ENCODE data around the gene NELL1.

NELL1 gene

GRCh38 chr11:20668131-20668809 is 1.1 kb upstream of the NELL1 start:
- Histone ChIP-seq H3K27ac (ENCODE audit: low read length) (no peak overlapping the region), H3K4me1 (ENCODE audit: control insufficient read depth in 1 of 2, insufficient read depth in 2 of 2, low read length in 2 of 2) (peaks cover 0 to 21% of the 10 kb centered on the region in 2 donors), H3K27me3 (ENCODE audit: low read depth, low read length) (peaks cover 40% of the 10 kb centered on the region), H3K36me3 (ENCODE audit: control insufficient read depth in 1 of 2, insufficient read depth in 2 of 2, low read length in 2 of 2) (no peaks in the 10 kb centered on the region), H3K9me3 (ENCODE audit: control insufficient read depth in 1 of 2, low read length in 2 of 2) (no peaks in the 10 kb centered on the region), H3K4me3 (ENCODE audit: low read depth in 1 of 2, low read length in 2 of 2) (no peak overlapping the region)

DNA sequence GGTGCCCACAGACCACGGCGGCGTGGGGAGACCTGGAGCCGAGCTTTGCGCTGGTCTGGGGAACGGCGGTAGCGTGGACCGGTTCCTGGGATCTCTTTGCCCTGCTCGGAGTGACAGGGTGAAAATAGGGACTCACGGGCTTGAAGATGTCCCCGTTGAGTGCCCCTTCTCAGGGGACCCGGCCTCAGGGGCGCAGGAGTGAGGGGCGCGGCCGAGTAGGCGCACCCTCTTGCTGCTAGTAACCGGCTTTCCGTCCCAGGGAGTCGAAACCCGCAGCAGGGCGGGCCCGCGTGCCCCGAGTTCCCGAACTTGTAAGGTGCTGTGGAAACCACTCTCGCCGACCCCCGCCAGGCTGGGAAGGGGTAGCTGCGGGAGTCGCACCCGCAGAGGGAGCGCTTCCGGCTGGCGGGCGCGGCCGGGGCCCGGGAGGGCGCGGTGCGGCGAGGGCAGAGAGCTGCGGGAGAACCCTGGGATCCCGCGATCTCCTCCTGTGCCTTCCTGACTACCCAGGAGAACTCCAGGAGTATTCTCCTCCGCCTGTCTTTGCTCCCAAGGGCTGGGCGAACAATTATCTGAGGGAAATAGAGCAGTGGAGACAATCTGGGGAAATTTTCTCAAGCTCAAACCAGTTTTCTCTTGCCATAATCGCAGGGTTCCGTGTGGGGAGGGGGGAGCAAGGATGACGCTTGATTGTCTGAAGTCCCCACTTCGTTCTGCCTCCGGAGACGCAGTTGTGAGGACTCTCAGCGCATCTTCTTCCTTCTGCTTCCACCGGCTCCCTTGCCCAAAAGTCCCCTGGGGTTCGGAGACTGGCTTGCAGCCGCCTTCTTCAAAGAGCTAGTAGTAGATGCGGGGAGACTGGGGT is 666 bp downstream of the NELL1 start:
- Histone ChIP-seq H3K4me3 (ENCODE audit: low read depth in 1 of 2, low read length in 2 of 2) (peak overlapping the region; percentile 7 to 46), H3K27ac (ENCODE audit: low read length) (no peak overlapping the region), H3K4me1 (ENCODE audit: control insufficient read depth in 1 of 2, insufficient read depth in 2 of 2, low read length in 2 of 2) (peaks cover 0 to 21% of the 10 kb centered on the region in 2 donors), H3K36me3 (ENCODE audit: control insufficient read depth in 1 of 2, insufficient read depth in 2 of 2, low read length in 2 of 2) (no peaks in the 10 kb centered on the region), H3K27me3 (ENCODE audit: low read depth, low read length) (peaks cover 40% of the 10 kb centered on the region), H3K9me3 (ENCODE audit: control insufficient read depth in 1 of 2, low read length in 2 of 2) (no peaks in the 10 kb centered on the region)

DNA sequence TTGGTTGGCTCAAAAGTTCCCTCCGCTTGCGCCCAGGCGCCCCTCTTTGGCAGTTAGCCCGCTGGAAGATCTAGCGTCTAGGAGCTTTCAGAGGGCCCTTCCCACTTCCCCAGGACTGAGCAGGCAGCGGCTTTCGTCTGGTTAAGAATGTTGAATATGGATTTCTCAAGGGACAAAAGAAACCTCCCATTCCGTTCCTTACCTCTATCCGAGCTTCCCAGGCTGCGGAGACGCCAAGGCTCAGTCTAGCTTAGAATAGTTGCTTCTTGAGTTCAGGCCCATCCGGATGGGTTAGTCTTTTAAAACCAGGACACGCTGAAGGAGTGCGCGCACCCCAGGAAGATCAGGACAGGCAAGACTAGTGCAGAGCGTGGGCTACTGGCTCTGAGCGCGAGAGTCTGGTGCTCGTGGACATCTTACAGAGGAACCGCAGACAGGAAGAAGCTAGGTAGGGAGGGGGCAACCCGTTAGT is 1.6 kb downstream of the NELL1 start:
- H3K4me3 ChIP-seq (ENCODE audit: low read depth in 1 of 2, low read length in 2 of 2) = no peak overlapping the region
- peaks cover 40% of the 10 kb centered on the region for H3K27me3 ChIP-seq (ENCODE audit: low read depth, low read length)
- no peaks in the 10 kb centered on the region for H3K9me3 ChIP-seq (ENCODE audit: control insufficient read depth in 1 of 2, low read length in 2 of 2)
- H3K27ac ChIP-seq (ENCODE audit: low read length) = no peak overlapping the region
- no peaks in the 10 kb centered on the region for H3K36me3 ChIP-seq (ENCODE audit: control insufficient read depth in 1 of 2, insufficient read depth in 2 of 2, low read length in 2 of 2)
- peaks cover 0 to 21% of the 10 kb centered on the region in 2 donors for H3K4me1 ChIP-seq (ENCODE audit: control insufficient read depth in 1 of 2, insufficient read depth in 2 of 2, low read length in 2 of 2)

DNA sequence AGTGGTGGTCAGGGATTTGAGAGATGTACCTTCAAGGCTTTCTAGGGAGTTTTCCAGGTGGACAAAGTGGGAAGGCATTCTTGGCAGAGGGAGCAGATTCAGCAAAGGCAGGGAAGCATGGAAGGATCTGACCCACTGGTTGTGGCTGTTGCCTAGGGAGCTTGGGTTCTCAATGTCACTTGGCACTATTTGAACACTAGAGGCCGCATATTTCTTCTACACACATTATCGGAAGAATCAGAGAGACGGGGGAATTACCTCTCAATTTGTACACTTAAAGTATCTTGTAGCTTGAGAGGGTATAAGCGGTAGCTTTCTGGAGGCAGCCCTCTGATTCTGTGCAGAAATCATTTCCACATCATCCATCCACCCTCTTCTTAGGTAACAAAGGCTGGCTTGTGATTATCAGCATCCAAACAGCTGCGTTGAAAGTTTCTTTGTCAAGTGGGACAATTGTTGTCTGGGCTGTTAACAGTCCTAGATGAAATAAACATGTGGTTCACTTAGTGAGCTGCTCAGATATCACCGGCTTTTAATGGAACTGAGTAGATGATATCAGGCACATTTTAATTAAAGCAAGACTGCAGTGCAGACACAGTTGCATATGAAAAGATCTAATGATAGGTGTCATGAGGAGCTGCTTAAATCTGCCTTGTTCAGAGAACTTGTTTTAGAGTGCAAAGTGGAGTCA is 2.6 kb downstream of the NELL1 start:
- H3K27ac ChIP-seq (ENCODE audit: low read length) = no peak overlapping the region
- H3K27me3 ChIP-seq (ENCODE audit: low read depth, low read length) = peaks cover 40% of the 10 kb centered on the region
- peaks cover 0 to 21% of the 10 kb centered on the region in 2 donors for H3K4me1 ChIP-seq (ENCODE audit: control insufficient read depth in 1 of 2, insufficient read depth in 2 of 2, low read length in 2 of 2)
- no peak overlapping the region for H3K4me3 ChIP-seq (ENCODE audit: low read depth in 1 of 2, low read length in 2 of 2)
- no peaks in the 10 kb centered on the region for H3K36me3 ChIP-seq (ENCODE audit: control insufficient read depth in 1 of 2, insufficient read depth in 2 of 2, low read length in 2 of 2)
- H3K9me3 ChIP-seq (ENCODE audit: control insufficient read depth in 1 of 2, low read length in 2 of 2) = no peaks in the 10 kb centered on the region

DNA sequence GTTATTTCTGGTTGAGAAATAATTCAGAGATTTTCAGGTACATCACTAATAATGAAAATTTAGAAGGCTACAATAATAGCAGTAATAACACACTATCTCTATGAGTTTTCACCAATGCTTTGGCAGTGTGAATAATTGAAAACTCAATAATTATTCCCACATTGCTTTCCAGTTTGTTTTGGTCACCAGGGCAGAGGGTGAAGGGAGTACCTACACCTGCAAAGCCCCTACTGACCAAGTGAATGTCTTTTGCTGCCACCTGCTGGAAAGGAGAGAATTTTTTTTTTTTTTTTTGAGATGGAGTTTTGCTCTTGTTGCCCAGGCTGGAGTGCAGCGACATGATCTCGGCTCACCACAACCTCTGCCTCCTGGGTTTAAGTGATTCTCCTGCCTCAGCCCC is 3.2 kb downstream of the NELL1 start:
- Histone ChIP-seq H3K27ac (ENCODE audit: low read length) (no peak overlapping the region), H3K9me3 (ENCODE audit: control insufficient read depth in 1 of 2, low read length in 2 of 2) (no peaks in the 10 kb centered on the region), H3K4me1 (ENCODE audit: control insufficient read depth in 1 of 2, insufficient read depth in 2 of 2, low read length in 2 of 2) (peaks cover 0 to 21% of the 10 kb centered on the region in 2 donors), H3K27me3 (ENCODE audit: low read depth, low read length) (peaks cover 40% of the 10 kb centered on the region), H3K4me3 (ENCODE audit: low read depth in 1 of 2, low read length in 2 of 2) (no peak overlapping the region), H3K36me3 (ENCODE audit: control insufficient read depth in 1 of 2, insufficient read depth in 2 of 2, low read length in 2 of 2) (no peaks in the 10 kb centered on the region)

DNA sequence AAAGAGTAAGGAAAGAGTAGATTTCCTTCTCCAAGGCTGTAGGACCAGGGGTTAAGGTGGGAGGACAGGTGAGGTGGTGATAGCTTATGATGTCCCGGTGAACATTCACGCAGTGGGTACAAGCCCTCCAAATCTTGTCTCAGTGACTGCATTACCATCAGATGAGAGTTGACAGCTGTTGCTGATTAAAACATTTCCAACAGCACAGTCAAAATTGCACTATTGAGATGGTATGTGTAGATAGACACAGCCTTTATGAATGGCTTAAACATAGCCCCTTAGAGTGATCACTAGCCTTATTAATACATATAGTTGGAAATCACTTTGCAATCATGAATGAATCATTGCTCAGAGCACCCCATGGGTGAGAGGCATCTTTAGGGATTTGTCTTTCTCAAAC is 7.3 kb downstream of the NELL1 start:
- peaks cover 0 to 2% of the 10 kb centered on the region in 2 donors for H3K9me3 ChIP-seq (ENCODE audit: control insufficient read depth in 1 of 2, low read length in 2 of 2)
- H3K36me3 ChIP-seq (ENCODE audit: control insufficient read depth in 1 of 2, insufficient read depth in 2 of 2, low read length in 2 of 2) = no peaks in the 10 kb centered on the region
- H3K27me3 ChIP-seq (ENCODE audit: low read depth, low read length) = peaks cover 8% of the 10 kb centered on the region
- no peak overlapping the region for H3K4me3 ChIP-seq (ENCODE audit: low read depth in 1 of 2, low read length in 2 of 2)
- H3K27ac ChIP-seq (ENCODE audit: low read length) = no peak overlapping the region
- H3K4me1 ChIP-seq (ENCODE audit: control insufficient read depth in 1 of 2, insufficient read depth in 2 of 2, low read length in 2 of 2) = no peaks in the 10 kb centered on the region

DNA sequence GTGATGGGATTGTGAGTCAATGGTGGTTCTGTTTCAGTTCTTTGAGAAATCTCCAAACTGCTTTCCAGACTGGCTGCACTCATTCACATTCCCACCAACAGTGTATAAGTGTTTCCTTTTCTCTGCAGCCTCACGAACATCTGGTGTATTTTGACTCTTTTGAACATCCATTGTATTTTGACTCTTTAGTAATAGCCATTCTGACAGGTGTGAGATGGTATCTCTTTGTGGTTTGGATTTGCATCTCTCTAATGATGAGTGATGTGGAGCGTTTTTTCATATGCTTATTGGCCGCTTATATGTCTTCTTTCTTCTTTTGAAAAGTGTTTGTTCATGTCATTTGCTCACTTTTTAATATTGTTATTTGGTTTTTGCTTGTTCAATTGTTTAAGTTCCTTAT is 19.4 kb downstream of the NELL1 start:
- no peak overlapping the region for H3K4me3 ChIP-seq (ENCODE audit: low read depth in 1 of 2, low read length in 2 of 2)
- no peaks in the 10 kb centered on the region for H3K4me1 ChIP-seq (ENCODE audit: control insufficient read depth in 1 of 2, insufficient read depth in 2 of 2, low read length in 2 of 2)
- H3K27ac ChIP-seq (ENCODE audit: low read length) = no peak overlapping the region
- H3K27me3 ChIP-seq (ENCODE audit: low read depth, low read length) = no peaks in the 10 kb centered on the region
- H3K36me3 ChIP-seq (ENCODE audit: control insufficient read depth in 1 of 2, insufficient read depth in 2 of 2, low read length in 2 of 2) = no peaks in the 10 kb centered on the region
- no peaks in the 10 kb centered on the region for H3K9me3 ChIP-seq (ENCODE audit: control insufficient read depth in 1 of 2, low read length in 2 of 2)

- Histone ChIP-seq H3K27me3 (ENCODE audit: low read depth, low read length) (no peaks in the 10 kb centered on the region), H3K36me3 (ENCODE audit: control insufficient read depth in 1 of 2, insufficient read depth in 2 of 2, low read length in 2 of 2) (no peaks in the 10 kb centered on the region), H3K4me3 (ENCODE audit: low read depth in 1 of 2, low read length in 2 of 2) (no peak overlapping the region), H3K4me1 (ENCODE audit: control insufficient read depth in 1 of 2, insufficient read depth in 2 of 2, low read length in 2 of 2) (no peaks in the 10 kb centered on the region), H3K27ac (ENCODE audit: low read length) (no peak overlapping the region), H3K9me3 (ENCODE audit: control insufficient read depth in 1 of 2, low read length in 2 of 2) (peaks cover 0 to 11% of the 10 kb centered on the region in 2 donors)
These were observed 38.5 kb downstream of the NELL1 start for GRCh38 chr11:20707876-20708275.

GRCh38 chr11:20712912-20713311 is 43.5 kb downstream of the NELL1 start:
- Histone ChIP-seq H3K9me3 (ENCODE audit: control insufficient read depth in 1 of 2, low read length in 2 of 2) (peaks cover 0 to 12% of the 10 kb centered on the region in 2 donors), H3K27ac (ENCODE audit: low read length) (no peak overlapping the region), H3K4me3 (ENCODE audit: low read depth in 1 of 2, low read length in 2 of 2) (no peak overlapping the region), H3K4me1 (ENCODE audit: control insufficient read depth in 1 of 2, insufficient read depth in 2 of 2, low read length in 2 of 2) (no peaks in the 10 kb centered on the region), H3K36me3 (ENCODE audit: control insufficient read depth in 1 of 2, insufficient read depth in 2 of 2, low read length in 2 of 2) (no peaks in the 10 kb centered on the region), H3K27me3 (ENCODE audit: low read depth, low read length) (no peaks in the 10 kb centered on the region)

- Histone ChIP-seq H3K36me3 (ENCODE audit: control insufficient read depth in 1 of 2, insufficient read depth in 2 of 2, low read length in 2 of 2) (no peaks in the 10 kb centered on the region), H3K9me3 (ENCODE audit: control insufficient read depth in 1 of 2, low read length in 2 of 2) (peaks cover 0 to 5% of the 10 kb centered on the region in 2 donors), H3K27ac (ENCODE audit: low read length) (no peak overlapping the region), H3K27me3 (ENCODE audit: low read depth, low read length) (no peaks in the 10 kb centered on the region), H3K4me3 (ENCODE audit: low read depth in 1 of 2, low read length in 2 of 2) (no peak overlapping the region), H3K4me1 (ENCODE audit: control insufficient read depth in 1 of 2, insufficient read depth in 2 of 2, low read length in 2 of 2) (no peaks in the 10 kb centered on the region)
These were observed 46.1 kb downstream of the NELL1 start for GRCh38 chr11:20715464-20715863.

GRCh38 chr11:20715931-20716330 is 46.5 kb downstream of the NELL1 start:
- no peaks in the 10 kb centered on the region for H3K27me3 ChIP-seq (ENCODE audit: low read depth, low read length)
- no peak overlapping the region for H3K27ac ChIP-seq (ENCODE audit: low read length)
- no peaks in the 10 kb centered on the region for H3K4me1 ChIP-seq (ENCODE audit: control insufficient read depth in 1 of 2, insufficient read depth in 2 of 2, low read length in 2 of 2)
- H3K4me3 ChIP-seq (ENCODE audit: low read depth in 1 of 2, low read length in 2 of 2) = no peak overlapping the region
- H3K9me3 ChIP-seq (ENCODE audit: control insufficient read depth in 1 of 2, low read length in 2 of 2) = peaks cover 0 to 5% of the 10 kb centered on the region in 2 donors
- H3K36me3 ChIP-seq (ENCODE audit: control insufficient read depth in 1 of 2, insufficient read depth in 2 of 2, low read length in 2 of 2) = no peaks in the 10 kb centered on the region

All from muscle layer of duodenum (tissue), 2 donors.